ENCODE results near the gene NAXD.

- no peak for TF ChIP-seq POLR2AphosphoS5 (IDR thresholded peaks at IDR 0.05)
- TF ChIP-seq CTCF (IDR thresholded peaks at IDR 0.05), result no peak
Measured at GRCh38 chr13:110687736-110688135, 72.4 kb downstream of the NAXD start.
